OCI-LY3 (cell line): Measurements from ENCODE around the gene ILF3.

ENCODE experiments used
- H2AFZ ChIP-seq: fragments of 200-600, 300-600 bp; shearing (Covaris generic); 2 replicates; pipeline ENCODE4 v1.6.0; 2014; ENCODE audit warnings: antibody characterized with exemption, low read depth, low read length
- H3K27ac ChIP-seq: fragments of 200-600, 300-600 bp; sonication (generic); 2 replicates; pipeline ENCODE4 v1.5.1; 2014; ENCODE audit warnings: mild to moderate bottlenecking, low read length, moderate library complexity, mixed read lengths
- H3K27me3 ChIP-seq: fragments of 200-600, 300-600 bp; sonication (generic); 2 replicates; pipeline ENCODE4 v1.6.1; 2014; ENCODE audit warnings: low read depth, low read length, mixed read lengths
- H3K36me3 ChIP-seq: fragments of 200-600, 300-600 bp; sonication (generic); replicated peaks from 2 replicates; pipeline ENCODE3; 2014; ENCODE audit warnings: low read depth, low read length, mixed read lengths
- H3K4me1 ChIP-seq: fragments of 300-600, 200-600 bp; sonication (generic); 2 replicates; pipeline ENCODE4 v1.6.1; 2014; ENCODE audit warnings: low read length, mixed read lengths
- H3K4me2 ChIP-seq: fragments of 200-600, 300-600 bp; sonication (generic); 2 replicates; pipeline ENCODE4 v1.6.1; 2014; ENCODE audit warnings: low read length, mixed read lengths
- H3K4me3 ChIP-seq: fragments of 300-600, 200-600 bp; sonication (generic); 2 replicates; pipeline ENCODE4 v1.5.1; 2014; ENCODE audit warnings: antibody characterized with exemption, mild to moderate bottlenecking, low read length, moderate library complexity
- H3K79me2 ChIP-seq: fragments of 300-600, 200-600 bp; shearing (Covaris generic); 2 replicates; pipeline ENCODE4 v1.6.1; 2014; ENCODE audit warnings: mild to moderate bottlenecking, low read length, mixed read lengths
- H3K9ac ChIP-seq: fragments of 300-600, 200-600 bp; shearing (Covaris generic); 2 replicates; pipeline ENCODE4 v1.6.0; 2014; ENCODE audit warnings: mild to moderate bottlenecking, low read length, moderate library complexity
- H3K9me3 ChIP-seq: fragments of 200-600, 300-600 bp; shearing (Covaris generic); 2 replicates; pipeline ENCODE4 v1.6.1; 2014; ENCODE audit warnings: low read length, mixed read lengths; ENCODE audit not compliant: insufficient read depth
- H4K20me1 ChIP-seq: fragments of 200-600, 300-600 bp; sonication (generic); 2 replicates; pipeline ENCODE4 v1.6.1; 2016; ENCODE audit warnings: low read length, mixed read lengths; ENCODE audit not compliant: insufficient read depth
- EZH2phosphoT487 ChIP-seq: fragments of 200-600 bp; shearing (Covaris generic); IDR thresholded peaks from 2 replicates; pipeline ENCODE4 v1.6.1; 2018; ENCODE audit warnings: antibody characterized with exemption, mixed run types, low read depth
- TF ChIP-seq, protein P1 (sequence below): fragments of 200-600, 300-600 bp; sonication (generic); IDR thresholded peaks from 2 replicates; pipeline ENCODE4 v1.5.1; 2014; ENCODE audit warnings: antibody characterized with exemption, low read length, low read depth

ILF3 gene

DNA sequence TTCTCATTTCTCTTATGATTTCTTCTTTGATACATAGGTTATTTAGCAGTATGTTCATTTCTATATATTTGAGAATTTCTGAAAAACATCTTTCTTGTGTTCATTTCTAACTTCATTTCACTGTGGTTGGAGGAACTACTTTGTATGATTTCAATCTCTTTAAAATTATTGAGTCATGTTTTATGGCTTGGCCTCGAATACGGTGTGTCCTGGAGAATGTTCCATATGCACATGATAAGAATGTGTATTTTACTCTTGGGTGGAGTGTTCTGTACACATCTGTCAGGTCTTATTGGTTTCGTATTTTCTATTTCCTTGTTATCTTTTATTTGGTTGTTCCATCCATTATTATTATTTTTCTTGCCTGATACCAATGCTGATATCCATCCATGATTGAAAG is 86.7 kb downstream of the ILF3 start:
- peaks cover 19% of the 10 kb centered on the region for H3K4me1 ChIP-seq
- no peaks in the 10 kb centered on the region for H3K36me3 ChIP-seq
- H3K4me2 ChIP-seq: no peak overlapping the region
- H3K4me3 ChIP-seq: no peak overlapping the region
- no peak overlapping the region for H3K9ac ChIP-seq
- H3K79me2 ChIP-seq: peaks cover 82% of the 10 kb centered on the region
- H4K20me1 ChIP-seq: peaks cover 20% of the 10 kb centered on the region
- no peak for TF ChIP-seq EZH2phosphoT487
- TF ChIP-seq, protein P1, sequence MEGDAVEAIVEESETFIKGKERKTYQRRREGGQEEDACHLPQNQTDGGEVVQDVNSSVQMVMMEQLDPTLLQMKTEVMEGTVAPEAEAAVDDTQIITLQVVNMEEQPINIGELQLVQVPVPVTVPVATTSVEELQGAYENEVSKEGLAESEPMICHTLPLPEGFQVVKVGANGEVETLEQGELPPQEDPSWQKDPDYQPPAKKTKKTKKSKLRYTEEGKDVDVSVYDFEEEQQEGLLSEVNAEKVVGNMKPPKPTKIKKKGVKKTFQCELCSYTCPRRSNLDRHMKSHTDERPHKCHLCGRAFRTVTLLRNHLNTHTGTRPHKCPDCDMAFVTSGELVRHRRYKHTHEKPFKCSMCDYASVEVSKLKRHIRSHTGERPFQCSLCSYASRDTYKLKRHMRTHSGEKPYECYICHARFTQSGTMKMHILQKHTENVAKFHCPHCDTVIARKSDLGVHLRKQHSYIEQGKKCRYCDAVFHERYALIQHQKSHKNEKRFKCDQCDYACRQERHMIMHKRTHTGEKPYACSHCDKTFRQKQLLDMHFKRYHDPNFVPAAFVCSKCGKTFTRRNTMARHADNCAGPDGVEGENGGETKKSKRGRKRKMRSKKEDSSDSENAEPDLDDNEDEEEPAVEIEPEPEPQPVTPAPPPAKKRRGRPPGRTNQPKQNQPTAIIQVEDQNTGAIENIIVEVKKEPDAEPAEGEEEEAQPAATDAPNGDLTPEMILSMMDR: no peak
- no peaks in the 10 kb centered on the region; the same call in 1 of the 2 replicates for H3K9me3 ChIP-seq
- no peak overlapping the region for H2AFZ ChIP-seq
- no peak overlapping the region for H3K27ac ChIP-seq
- no peaks in the 10 kb centered on the region for H3K27me3 ChIP-seq
